Stimulated activated CD8-positive, alpha-beta memory T cell treated with anti-CD3 and anti-CD28 coated beads, Interleukin-15, amount 100 ng/mL, for 1 hour (primary cell): ENCODE measurements around the gene ZDHHC20.
"Not testable (repeated sequence)": the region's sequence is repeated elsewhere in the genome, so short reads cannot be mapped to it uniquely, and the experiment has no call there.

ENCODE experiments used
- DNase-seq: peaks from one replicate; pipeline ENCODE4 v3.0.0-alpha.2; 2020; ENCODE audit warnings: low read depth

ZDHHC20 gene

DNA sequence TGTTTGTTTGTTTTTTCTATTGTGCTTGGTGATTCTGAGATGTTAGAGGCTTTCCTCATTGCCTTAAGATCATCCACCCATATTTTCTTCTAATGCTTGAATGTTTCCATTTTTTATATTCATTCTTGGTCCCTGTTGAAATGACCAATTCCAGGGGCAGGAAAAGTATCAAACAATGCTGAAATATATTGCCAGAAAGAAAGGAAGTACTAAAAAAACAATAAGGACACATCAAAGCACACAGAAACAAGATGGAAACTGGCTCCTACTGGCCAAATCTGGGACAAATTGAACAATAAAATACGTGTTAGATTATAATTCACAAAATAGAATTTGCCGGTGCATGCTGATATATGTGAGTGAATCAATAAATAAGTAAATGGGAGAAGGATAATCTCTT, 23.9 kb downstream of the ZDHHC20 start:
- DNase-seq, result no peak

DNA sequence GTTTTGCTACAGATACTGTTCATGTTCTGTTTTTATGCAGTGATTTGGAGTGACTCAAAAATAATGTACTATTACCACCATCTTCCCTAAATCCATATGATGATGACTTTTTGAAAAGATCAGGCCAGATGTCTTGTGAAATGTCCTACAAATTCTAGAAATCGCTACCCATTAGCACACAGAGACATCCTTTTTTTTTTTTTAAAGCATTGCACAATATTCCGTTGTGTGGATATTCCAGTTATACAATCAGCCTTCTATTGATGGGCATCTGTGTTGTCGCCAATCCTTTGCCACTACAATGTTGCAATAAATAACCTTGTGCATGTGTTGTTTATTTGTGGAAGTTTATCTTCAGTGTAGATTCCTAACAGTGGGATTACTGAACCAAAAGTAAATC, 24.5 kb downstream of the ZDHHC20 start:
- no peak for DNase-seq

DNA sequence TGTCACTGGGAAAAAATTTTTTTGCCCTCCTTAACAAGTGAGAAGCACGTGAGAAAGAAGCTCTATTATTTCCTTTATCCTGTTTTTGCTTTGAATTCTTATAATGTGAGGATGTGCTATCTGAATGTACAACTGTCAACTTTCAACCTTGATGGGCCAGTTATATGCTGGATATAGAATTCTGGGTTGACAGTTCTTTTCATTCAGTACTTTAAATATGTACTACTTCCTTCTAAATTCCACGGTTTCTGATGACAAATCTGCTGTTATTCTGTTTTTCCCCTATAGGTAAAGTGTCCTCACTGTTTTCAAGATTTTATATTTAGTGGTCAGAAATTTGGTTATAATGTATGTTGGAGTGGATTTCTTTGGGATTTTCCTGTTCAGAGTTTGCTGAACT, 29.9 kb downstream of the ZDHHC20 start:
- DNase-seq, result no peak

DNA sequence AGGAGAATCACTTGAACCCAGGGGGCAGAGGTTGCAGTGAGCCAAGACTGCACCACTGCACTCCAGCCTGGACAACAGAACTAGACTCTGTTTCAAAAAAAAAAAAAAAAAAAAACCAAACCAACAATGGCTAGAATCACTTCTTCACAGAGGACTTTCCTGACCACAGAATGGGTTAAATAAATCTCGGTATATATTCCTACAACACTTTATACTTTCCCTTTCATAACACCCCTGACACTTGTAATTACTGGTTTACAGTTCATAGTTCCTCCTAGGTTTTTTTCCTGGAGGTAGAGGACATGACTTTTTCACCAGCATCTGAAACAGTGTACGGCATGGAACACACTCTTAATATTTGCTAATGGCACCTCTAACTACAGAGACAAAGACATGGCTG, 31.4 kb downstream of the ZDHHC20 start:
- no peak for DNase-seq

DNA sequence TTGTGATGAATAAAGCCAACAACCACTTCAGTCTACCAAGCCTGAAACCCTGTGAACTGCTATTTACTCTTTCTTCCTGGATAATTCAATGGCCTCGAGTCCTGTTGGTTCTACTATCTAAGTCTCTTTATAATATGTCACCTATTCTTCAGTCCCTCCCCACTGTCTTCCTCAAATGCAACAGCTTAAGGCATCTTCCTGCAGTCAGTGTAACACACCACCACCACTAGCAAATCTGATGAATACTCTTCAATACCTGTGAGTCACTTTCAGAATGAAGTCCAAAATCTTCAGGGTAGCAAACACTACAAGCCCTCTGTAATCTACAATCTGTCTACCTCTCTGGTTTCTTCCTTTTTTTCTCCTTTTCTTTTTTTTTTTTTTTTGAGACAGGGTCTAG, 32.9 kb downstream of the ZDHHC20 start:
- no peak for DNase-seq

DNA sequence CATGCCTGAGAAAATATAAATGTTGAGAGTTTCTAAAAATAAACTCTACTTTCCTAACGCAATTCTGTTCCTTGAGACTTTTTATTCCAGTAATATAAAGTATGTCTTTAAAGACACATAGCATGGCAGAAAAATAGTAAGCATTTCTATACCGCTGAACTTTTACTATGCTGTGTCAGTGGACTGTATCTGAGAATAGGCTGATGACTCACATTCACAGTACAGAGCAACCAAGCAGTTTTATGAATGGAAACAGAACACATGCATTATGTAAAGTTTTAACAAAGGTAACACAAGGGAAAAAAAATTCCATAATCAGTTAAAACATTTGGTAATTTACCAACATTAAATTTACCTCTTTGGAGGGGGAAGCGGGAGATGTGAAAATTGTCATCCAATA, 38.4 kb downstream of the ZDHHC20 start:
- DNase-seq, result no peak

DNA sequence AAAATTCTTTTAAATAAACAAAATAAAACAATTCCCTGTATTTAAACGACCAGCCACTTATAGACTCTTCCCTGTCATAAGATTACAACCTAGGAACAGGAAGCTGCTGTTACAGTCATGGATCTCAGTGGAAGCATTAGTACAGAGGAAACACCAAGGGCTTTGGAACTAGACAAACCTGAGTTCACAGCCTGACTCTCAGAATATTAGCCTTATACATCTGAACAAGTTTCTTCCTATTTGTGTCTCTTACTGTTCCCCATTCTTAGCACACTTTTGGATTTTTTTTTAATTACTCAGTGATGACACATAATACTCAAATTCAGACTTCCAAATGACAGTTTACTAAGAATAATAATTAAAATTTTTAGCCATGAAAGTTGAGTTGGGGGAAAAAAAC, 46.1 kb downstream of the ZDHHC20 start:
- no peak for DNase-seq

DNA sequence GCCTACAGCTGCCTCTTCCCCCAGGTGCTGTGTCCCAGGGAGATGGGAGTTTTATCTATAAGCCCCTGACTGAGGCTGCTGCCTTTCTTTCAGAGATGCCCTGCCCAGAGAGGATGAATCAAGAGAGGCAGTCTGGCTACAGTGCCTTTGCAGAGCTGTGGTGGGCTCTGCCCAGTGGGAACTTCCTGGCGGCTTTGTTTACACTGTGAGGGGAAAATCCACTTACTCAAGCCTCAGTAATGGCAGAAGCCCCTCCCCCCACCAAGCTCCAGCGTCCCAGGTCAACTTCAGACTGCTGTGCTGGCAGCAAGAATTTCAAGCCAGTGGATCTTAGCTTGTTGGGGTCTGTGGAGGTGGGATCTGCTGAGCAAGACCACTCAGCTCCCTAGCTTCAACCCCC, 48.6 kb downstream of the ZDHHC20 start:
- DNase-seq, result not testable (repeated sequence)

DNA sequence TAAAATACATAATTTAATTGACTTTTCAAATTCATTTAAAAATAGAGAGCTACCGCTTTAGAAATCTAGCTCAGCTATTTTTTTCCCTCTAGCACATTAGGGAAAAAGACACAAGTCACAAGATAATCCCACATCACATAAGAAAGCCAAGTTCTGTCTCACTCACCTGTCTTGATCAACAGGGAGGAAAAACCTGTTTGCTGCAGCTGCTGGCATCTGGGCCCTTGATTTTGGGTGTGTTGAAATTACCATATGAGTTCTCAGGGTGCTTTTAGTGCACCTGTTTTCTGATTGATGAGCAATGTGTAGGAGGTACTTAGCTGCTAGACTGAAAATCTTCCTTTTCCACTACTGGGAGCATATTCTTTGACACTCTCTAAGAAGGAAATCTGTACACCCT, 53.8 kb downstream of the ZDHHC20 start:
- no peak for DNase-seq

DNA sequence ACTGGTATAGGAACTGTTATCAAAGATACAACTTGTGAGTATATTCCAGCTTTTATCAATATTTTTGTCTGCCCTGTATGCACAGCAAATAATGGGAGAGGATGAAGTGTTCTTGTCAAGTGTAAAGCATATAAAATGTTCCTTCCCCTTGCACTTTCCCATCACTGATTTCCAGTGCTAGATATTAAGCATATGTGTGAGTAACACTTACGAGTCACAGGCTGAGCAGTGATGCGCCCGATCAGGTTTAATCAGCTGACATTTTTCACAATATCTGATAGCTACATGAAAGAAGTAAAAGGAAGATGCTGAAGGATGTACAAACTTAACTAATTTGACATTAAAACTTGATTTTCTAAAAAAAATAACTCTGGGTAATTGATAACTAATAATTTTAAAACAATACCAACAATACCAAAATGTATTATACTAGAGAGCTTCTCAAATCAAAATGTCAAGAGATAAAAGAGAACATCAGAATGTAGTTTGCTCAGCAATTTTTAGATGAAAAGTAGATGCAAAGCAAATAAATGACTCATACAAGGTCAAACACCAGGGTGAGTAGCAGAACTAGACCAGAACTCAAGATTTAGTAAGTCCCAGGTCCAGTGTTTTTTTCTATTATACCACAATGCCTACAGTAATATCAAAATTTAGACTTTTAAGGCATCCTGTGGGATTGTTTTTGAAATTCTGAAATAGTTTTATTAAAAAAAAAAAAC, 56.4 kb downstream of the ZDHHC20 start:
- DNase-seq, result no peak

DNA sequence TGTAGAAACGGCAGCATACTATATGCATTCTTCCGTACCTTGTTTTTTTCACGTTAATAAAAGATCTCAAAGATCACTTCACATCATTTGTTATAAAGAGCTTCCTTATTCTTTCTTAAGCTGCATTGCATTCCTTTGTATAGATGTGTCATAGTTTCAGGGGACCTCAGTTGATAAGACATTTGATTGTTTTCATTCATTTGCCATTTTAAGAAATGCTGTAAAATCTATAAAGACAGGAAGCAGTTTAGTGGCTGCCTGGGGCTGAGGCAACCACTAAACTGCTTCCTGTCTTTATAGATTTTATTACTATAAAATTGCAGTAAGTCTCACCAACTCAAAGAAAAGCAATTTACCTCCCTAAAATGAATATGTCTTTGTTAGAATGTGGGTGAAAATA, 59.4 kb downstream of the ZDHHC20 start:
- no peak for DNase-seq

DNA sequence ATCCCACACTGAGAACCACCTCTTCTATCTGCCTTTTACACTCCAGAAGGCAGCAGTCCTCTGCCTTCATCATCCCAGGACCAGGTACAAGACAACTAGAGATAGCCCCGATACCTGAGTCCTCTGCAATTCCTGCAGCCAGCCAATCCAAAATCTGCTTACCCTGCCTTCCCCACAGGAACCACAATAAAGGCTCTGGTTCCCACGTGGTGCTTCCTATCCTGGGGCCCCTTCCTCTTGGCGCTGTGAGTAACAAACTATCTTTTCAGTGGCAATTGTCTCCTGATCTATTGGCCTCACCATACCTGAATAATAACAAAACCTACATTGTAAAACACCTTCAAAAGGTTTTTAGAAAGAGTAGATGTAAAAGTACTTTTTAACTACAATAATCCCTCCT, 63.1 kb downstream of the ZDHHC20 start:
- DNase-seq, result no peak

DNA sequence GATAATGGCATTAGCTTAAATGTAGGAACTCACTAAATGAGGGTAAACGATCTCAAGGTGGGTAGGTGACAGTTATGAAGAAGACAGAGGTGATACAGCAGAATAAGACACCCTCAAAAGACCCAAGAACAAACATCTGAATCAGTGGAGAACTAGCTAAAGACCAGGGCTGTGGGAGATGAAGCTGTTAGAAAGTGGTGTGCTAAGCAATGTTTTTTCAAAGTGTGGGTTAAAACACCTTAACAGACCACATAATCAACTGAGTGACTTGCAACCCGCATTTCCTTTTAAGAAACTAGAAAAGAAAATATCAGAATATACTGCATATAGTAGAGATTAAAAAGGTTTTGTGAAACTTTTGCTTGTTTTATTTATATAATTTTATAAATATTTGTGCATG, 70.0 kb downstream of the ZDHHC20 start:
- DNase-seq, result no peak

DNA sequence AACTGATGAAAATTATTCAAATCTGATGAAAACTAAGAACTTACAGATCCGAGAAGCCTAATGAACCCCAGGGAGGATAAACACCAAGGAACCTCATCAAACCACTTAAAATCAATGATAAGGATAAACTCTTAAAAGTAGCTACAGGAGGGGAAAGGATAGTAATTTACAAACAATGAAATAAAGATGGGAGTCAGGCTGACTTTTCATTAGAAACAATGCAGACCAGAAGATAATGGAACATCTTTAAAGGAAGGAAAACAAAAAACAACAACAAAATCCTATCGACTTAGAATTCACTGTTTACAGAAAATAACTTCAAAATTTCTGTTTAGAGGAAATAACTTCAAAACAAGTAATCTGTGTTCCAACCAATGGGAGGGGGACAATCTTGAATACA, 73.4 kb downstream of the ZDHHC20 start:
- no peak for DNase-seq

DNA sequence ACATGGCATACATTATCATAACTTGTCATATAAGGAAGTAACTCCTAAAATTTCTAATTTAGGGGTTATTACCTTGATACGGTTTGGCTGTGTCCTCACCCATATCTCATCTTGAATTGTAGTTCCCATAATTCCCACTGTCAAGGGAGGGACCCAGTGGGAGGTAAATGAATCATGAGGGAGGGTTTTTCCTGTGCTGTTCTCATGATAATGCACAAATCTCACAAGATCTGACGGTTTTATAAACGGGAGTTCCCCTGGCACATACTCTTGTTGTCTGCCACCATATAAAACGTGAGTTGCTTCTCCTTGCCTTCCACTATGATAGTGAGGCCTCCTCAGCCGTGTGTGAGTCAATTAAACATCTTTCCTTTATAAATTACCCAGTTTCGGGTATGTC, 76.0 kb downstream of the ZDHHC20 start:
- DNase-seq, result no peak

DNA sequence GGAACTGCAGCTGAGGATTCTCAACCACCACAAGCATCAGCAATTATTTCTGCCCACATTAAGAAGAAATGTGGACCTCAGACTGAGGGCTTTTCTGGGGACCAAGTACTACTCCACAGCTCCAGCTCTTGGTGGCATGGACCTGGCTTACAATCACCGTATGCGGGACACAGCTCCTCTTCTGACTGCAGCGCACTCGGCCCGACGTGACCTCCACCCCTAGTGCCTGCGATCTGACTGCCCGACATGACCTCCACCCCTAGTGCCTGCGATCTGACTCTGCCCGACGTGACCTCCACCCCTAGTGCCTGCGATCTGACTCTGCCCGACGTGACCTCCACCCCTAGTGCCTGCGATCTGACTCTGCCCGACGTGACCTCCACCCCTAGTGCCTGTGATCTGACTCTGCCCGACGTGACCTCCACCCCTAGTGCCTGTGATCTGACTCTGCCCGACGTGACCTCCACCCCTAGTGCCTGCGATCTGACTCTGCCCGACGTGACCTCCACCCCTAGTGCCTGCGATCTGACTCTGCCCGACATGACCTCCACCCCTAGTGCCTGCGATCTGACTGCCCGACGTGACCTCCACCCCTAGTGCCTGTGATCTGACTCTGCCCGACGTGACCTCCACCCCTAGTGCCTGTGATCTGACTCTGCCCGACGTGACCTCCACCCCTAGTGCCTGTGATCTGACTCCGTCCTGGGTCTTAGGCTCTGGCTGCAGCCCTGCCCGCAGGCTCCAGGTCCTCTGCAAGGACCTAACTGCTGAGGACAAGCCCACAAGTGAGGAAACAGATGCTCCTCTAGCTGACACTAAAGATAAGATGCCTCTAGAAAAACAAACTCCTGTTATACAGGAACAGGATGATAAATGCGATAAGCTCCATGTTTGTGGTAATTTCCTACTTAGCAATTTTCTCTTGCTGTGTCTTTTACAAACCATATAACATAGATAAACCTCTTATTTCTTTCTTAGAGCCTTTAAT, 81.8 kb downstream of the ZDHHC20 start:
- DNase-seq, result not testable (repeated sequence)

DNA sequence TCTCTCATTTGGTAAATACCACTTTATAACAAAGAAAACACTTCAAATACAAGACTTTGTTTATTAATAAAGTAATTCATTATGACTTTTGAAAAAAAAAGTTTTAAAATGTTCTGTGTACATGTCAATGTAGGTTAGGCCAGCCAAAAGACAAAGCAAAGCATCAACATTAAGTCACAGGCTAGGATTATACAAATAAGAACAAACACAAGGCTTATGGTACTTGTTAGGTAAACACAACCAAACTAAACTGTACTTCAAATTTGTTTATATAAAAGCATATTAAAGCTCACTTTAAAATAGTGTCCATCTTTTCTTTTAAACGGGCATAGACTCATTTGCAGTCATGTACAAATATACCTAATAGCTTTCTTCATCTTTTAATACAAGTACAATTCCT, 86.6 kb downstream of the ZDHHC20 start:
- DNase-seq, result no peak

DNA sequence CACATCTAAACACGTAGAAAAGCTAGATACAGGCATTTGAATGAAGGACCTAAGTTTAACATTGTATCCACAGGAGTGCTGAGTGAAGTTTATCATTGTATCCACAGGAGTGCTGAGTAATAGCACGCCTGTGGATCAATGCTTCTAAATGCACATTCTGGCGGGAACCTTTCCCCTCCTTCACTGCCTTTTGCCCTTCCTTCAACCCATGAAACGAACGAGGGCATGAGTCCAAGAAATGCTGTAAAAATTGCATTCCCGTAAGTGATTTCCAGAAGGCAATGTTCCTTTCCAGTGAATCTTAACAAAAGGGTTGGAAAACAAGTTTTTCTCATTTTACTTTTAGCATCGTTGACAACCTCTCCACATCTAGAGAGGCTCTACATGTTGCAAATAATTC, 88.1 kb downstream of the ZDHHC20 start:
- no peak for DNase-seq

DNA sequence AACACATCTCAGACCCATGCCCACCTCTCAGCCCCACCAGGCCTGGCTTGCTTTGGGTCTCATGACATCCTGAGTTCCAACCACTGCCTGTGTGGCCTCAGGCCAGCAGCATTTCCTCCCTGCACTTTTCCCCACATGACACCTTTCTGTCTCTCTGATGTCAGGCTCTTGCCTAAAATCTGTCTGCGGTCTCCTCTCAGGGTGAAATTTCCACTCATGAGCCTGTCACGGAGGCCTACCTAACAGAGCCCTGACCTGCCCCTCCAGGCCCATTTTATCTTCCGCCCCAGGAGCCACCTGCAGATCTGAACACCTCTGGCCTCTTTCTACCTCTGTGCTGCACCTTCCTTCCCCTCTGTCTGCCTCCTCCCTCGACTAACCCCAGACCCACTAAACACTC, 93.5 kb downstream of the ZDHHC20 start:
- DNase-seq, result no peak

DNA sequence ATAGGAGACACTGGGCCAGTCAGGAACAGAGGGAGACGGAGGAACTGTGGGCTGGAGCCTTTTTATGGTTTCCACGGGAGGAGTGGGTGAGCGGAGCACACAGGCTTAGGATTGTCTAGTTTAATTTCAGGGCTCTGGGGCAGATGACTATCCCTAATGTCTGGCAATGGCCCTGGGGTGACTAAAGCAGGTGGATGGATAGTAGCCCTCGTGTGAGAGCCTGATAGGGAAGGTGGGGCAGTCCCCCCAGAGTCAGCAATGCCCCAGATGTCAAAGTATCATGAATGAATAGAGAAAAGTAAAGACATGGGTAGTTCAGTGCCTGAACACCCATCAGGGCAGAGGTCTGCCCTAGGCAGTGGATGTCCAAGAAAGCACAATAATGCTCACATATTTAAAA, 94.2 kb downstream of the ZDHHC20 start:
- no peak for DNase-seq

DNA sequence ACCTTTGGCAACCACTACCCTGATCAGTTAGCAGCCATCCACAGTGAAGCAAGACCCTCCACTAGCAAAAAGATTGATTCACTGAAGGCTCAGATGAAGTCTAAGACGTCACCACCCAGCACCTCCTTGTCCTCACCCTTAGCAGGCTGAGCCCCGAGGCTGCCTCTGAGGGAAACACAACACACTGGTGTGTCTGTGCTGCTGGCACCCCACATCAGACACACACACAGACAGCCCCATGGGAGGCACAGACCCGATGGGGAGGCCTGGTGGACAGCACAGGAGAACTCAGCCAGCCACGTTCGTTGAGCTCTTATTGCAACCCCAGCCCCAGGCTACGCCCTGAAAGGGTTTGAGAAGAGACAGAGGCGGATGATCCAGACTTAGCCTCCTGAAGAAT, 94.7 kb downstream of the ZDHHC20 start:
- DNase-seq, result no peak

DNA sequence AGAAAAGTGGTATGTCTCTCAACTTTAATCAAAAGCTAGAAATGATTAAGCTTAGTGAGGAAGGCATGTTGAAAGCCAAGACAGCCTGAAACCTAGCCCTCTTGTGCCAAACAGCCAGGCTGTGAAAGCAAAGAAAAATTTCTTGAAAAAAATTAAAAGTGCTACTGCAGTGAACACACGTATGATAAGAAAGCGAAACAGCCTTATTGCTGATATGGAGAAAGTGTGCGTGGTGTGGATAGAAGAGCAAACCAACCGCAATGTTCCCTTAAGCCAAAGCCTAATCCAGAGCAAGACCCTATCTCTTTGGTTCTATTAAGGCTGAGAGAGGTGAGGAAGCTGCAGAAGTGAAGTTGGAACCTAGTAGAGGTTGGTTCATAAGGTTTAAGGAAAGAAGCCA, 96.4 kb downstream of the ZDHHC20 start:
- DNase-seq, result no peak

DNA sequence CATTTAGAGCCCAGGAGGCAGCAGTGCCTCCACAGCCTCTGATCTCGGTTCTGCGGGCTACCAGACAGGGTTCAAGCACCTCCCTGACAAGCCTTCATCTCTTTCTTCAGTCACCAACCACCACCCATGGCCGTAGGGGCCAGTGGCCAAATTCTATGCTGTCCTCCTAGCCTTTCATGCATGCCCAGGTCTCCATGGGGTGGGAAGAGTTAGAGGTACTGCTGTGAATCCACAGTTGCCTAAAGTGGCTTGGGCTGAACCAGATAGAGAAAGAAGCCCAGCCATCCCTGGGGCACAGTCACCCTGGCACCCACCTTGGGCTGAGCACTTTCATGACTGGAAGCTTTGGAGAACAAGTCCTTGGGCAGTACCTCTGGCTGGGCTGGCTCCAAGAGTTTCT, 97.4 kb downstream of the ZDHHC20 start:
- no peak for DNase-seq
